Parathyroid adenoma (tissue), 2 donors: ENCODE data around the gene ENTREP1.

Experiments
- H2AFZ ChIP-seq: fragments of 300-600 bp; sonication (generic); one replicate; pipeline ENCODE4 v1.7.0; 2017; ENCODE audit warnings: antibody characterized with exemption, mild to moderate bottlenecking
- H3K27ac ChIP-seq: fragments of 300-600 bp; sonication (generic); one replicate; pipeline ENCODE4 v1.7.0; 2017
- H3K27me3 ChIP-seq: fragments of 300-600 bp; sonication (generic); one replicate; pipeline ENCODE4 v1.7.0; 2017; ENCODE audit warnings: low read length; ENCODE audit not compliant: control insufficient read depth, insufficient read depth
- H3K36me3 ChIP-seq: fragments of 300-600 bp; sonication (generic); one replicate; pipeline ENCODE4 v1.7.0; 2017; ENCODE audit warnings: low read length; ENCODE audit not compliant: control insufficient read depth, insufficient read depth
- H3K4me1 ChIP-seq: fragments of 300-600 bp; sonication (generic); one replicate; pipeline ENCODE4 v1.7.0; 2017; ENCODE audit warnings: control low read depth
- H3K4me2 ChIP-seq: fragments of 300-600 bp; sonication (generic); one replicate; pipeline ENCODE4 v1.7.0; 2017; ENCODE audit warnings: low read length
- H3K4me3 ChIP-seq: fragments of 300-600 bp; sonication (generic); one replicate; pipeline ENCODE4 v1.7.0; 2017; ENCODE audit warnings: low read depth, low read length
- H3K79me2 ChIP-seq: fragments of 300-600 bp; sonication (generic); one replicate; pipeline ENCODE4 v1.7.0; 2017; ENCODE audit warnings: control low read depth
- H3K9ac ChIP-seq: fragments of 300-600 bp; sonication (generic); one replicate; pipeline ENCODE4 v1.7.0; 2017; ENCODE audit warnings: mild to moderate bottlenecking
- H3K9me3 ChIP-seq: fragments of 300-600 bp; sonication (generic); one replicate; pipeline ENCODE4 v1.7.0; 2017; ENCODE audit warnings: low read length; ENCODE audit not compliant: control insufficient read depth
- CTCF ChIP-seq: fragments of 300-600 bp; sonication (generic); IDR thresholded peaks from one replicate; pipeline ENCODE4 v1.7.0; 2017; ENCODE audit warnings: antibody characterized with exemption, mild to moderate bottlenecking
- donor health status: primary hyperparathyroidism.

ENTREP1 gene

DNA sequence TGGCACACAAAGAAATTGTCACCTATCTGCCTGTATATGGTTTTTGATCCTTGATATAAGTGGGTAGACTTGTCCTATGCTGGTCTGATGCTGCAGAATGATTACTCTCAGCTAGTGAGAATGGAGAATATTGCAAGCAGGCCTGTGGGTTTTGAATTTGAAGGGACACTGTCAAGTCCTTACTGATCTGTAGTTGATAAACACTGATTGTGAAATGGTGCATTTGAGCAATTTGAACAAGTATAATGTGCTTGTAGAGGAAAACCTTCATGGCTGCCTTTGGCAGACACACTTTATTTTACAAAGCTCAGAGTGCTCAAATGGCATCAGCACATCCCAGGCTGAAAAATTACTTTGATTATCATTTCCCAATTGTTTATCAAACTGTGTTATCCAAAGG is 9.3 kb downstream of the ENTREP1 start:
- Histone ChIP-seq H3K27me3 (no peaks in the 10 kb centered on the region), H3K9me3 (no peaks in the 10 kb centered on the region), H3K27ac (no peak overlapping the region), H3K36me3 (no peaks in the 10 kb centered on the region), H3K9ac (no peak overlapping the region), H2AFZ (no peak overlapping the region), H3K4me1 (no peaks in the 10 kb centered on the region), H3K79me2 (no peaks in the 10 kb centered on the region), H3K4me2 (no peak overlapping the region), H3K4me3 (no peak overlapping the region)
- TF ChIP-seq CTCF = no peak

- no peaks in the 10 kb centered on the region for H3K4me1 ChIP-seq
- no peaks in the 10 kb centered on the region for H3K9me3 ChIP-seq
- no peaks in the 10 kb centered on the region for H3K79me2 ChIP-seq
- no peak overlapping the region for H2AFZ ChIP-seq
- H3K9ac ChIP-seq = no peak overlapping the region
- TF ChIP-seq CTCF = no peak
- no peak overlapping the region for H3K4me3 ChIP-seq
- no peak overlapping the region for H3K27ac ChIP-seq
- no peaks in the 10 kb centered on the region for H3K27me3 ChIP-seq
- no peak overlapping the region for H3K4me2 ChIP-seq
- no peaks in the 10 kb centered on the region for H3K36me3 ChIP-seq
Measured at GRCh38 chr9:69339620-69340019, 14.6 kb downstream of the ENTREP1 start.

DNA sequence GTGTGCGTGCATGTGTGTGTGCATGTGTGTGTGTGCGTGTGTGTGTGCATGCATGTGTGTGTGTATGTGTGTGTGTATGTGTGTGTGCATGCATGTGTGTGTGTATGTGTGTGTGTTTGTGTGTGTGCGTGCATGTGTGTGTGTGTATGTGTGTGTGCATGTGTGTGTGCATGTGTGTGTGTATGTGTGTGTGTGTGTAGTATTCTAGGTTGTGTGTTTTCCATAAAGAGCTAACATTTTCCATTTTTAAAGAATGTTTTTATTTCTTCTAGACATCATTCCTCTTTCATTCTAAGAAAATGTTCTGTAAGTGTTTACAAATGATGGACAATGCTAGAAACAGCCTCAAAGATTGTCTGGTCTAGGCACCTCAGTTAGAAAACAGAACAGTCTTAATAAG is 15.6 kb downstream of the ENTREP1 start:
- no peaks in the 10 kb centered on the region for H3K9me3 ChIP-seq
- H3K4me3 ChIP-seq = no peak overlapping the region
- H2AFZ ChIP-seq = no peak overlapping the region
- H3K36me3 ChIP-seq = no peaks in the 10 kb centered on the region
- H3K9ac ChIP-seq = no peak overlapping the region
- no peaks in the 10 kb centered on the region for H3K4me1 ChIP-seq
- H3K27ac ChIP-seq = no peak overlapping the region
- no peak for TF ChIP-seq CTCF
- H3K4me2 ChIP-seq = no peak overlapping the region
- no peaks in the 10 kb centered on the region for H3K27me3 ChIP-seq
- no peaks in the 10 kb centered on the region for H3K79me2 ChIP-seq

DNA sequence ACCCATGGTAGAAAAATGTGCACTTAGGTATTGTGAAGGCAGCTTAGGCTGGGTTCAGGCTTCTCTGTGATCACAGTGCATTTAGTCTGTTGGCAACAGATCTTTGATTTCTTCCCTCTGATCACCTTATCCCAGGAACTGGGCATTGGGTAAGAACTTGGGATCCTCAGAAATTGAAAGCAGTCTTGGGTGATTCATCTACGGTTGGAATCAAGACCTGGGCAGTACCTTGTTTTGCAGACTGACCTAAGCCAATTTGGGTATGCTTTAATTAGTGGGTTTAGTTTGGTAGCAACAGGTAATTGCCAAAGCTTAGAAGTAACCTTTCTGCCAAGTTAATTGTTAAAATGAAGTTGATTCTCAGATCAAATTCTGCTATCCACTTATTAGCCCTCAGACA is 17.8 kb downstream of the ENTREP1 start:
- no peak for TF ChIP-seq CTCF
- Histone ChIP-seq H3K9ac (no peak overlapping the region), H3K27me3 (no peaks in the 10 kb centered on the region)

GRCh38 chr9:69344459-69344858 is 19.4 kb downstream of the ENTREP1 start:
- Histone ChIP-seq H3K9ac (no peak overlapping the region), H3K4me2 (no peak overlapping the region), H3K79me2 (no peaks in the 10 kb centered on the region), H3K4me1 (peaks cover 11% of the 10 kb centered on the region), H3K27me3 (no peaks in the 10 kb centered on the region), H3K4me3 (no peak overlapping the region), H2AFZ (no peak overlapping the region), H3K36me3 (no peaks in the 10 kb centered on the region), H3K9me3 (no peaks in the 10 kb centered on the region), H3K27ac (no peak overlapping the region)
- no peak for TF ChIP-seq CTCF

More for the DNA sequence above, 17.8 kb downstream of the ENTREP1 start:
- Histone ChIP-seq H3K79me2 (no peaks in the 10 kb centered on the region), H3K27ac (no peak overlapping the region), H3K4me2 (no peak overlapping the region), H3K36me3 (no peaks in the 10 kb centered on the region), H2AFZ (no peak overlapping the region), H3K4me1 (peaks cover 9% of the 10 kb centered on the region), H3K4me3 (no peak overlapping the region), H3K9me3 (no peaks in the 10 kb centered on the region)
